Stimulated activated CD4-positive, alpha-beta T cell treated with anti-CD3 and anti-CD28 coated beads, Interleukin-1b, Interleukin-23, amount 100 ng/mL, for 4 hours (primary cell): ENCODE data around the gene PLA2G2F.
A peak's percentile ranks its signal among the peaks of the same experiment; 100 is the strongest.

ENCODE experiments used
- DNase-seq, 2 donors: peaks; one replicate each; pipeline ENCODE4 v3.0.0-alpha.2; 2020; ENCODE audit warnings: low read depth in 2 of 2

The PLA2G2F gene, protein sequence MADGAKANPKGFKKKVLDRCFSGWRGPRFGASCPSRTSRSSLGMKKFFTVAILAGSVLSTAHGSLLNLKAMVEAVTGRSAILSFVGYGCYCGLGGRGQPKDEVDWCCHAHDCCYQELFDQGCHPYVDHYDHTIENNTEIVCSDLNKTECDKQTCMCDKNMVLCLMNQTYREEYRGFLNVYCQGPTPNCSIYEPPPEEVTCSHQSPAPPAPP

GRCh38 chr1:20138961-20139550, at the start of gene PLA2G2F:
Gene PLA2G2F (plus strand): TSS chr1:20139323. CDS start chr1:20139428, 105 bp downstream.
- no peak for DNase-seq

- DNase-seq = no peak
Measured at GRCh38 chr1:20089328-20090077, 49.6 kb upstream of the PLA2G2F start.

DNA sequence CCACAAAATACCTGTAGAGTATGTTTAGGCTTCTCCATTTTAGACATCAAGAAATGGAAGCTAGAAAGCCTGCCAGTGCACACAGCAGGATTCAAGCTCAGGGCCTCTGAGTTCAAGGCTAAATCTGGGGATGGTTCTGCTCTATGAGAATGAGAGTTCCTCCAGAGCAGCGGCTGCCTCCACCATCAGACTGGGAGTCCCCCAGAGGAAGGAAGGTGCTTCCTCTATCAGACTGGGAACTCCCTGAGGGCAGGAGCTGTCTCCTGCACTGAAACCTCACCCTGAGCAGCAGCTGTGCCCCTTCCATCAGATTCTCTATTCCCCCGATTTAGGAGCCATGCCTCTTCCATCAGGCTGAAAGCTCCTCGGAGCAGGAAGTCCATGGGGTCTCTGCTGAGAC, 49.0 kb upstream of the PLA2G2F start:
- DNase-seq = no peak

GRCh38 chr1:20090641-20091040, 48.5 kb upstream of the PLA2G2F start:
- no peak for DNase-seq

- DNase-seq = no peak
Measured at GRCh38 chr1:20093303-20093702, 45.8 kb upstream of the PLA2G2F start.

DNA sequence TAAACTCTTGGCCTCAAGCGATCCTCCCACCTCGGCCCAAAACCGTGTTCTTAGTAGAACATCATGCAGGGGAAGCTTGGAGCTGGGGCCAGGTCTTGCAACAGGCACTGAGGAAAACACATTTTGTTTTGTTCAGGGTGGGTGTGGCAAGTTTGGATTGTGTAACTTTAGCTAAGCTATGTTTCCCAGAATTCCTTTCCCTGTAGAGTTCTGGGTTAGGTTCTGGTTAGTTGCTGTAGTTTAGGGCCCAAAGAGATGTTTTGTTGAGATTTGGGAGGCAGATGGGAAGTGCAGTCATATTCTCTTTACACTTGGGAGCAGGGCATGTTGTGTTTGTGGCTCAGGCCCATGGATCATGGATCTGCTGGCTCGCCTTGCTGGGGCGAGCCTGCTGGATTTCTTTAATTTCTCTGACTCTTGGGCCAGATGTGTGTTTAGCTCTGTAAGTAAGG, 45.2 kb upstream of the PLA2G2F start:
- no peak for DNase-seq

- DNase-seq = no peak
Measured at GRCh38 chr1:20095564-20096434, 43.3 kb upstream of the PLA2G2F start.

GRCh38 chr1:20096840-20097447, 42.2 kb upstream of the PLA2G2F start:
- DNase-seq = no peak

GRCh38 chr1:20099533-20099932, 39.6 kb upstream of the PLA2G2F start:
- DNase-seq = no peak

DNA sequence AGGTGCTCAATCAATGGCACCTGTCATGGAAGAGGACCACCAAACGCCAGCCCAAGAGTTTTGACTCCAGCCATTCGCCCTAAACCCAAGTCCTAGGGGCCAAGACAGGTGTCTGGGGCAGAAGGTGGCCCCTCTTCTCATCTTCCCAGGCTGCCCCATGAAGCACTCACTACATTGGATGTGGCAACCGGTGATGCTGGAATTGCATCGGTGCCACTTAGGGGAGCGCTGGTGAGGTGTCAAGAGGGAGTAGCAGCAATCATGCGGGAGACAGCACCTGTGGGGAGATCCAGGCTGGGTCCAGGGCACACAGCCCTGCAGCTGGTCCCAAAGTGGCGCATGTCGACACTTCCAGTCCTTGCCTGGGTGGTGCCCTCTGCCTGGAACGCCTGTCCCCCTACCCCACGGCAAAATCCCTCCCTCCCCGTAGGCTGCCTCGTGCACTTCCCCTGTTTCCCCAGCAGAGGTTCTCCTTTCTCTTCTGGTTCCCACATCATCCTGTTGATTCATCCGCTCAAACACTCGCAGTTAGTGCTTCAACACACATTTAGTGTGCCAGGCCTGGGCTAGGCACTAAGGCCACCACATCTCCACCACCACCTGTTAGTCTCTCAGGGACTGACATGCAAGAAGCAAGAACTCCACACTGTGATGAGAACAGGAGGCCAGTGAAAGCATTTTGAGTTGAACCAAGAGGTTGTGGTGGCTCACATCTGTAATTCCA, 38.3 kb upstream of the PLA2G2F start:
- DNase-seq = peak in 1 of 2 donors; percentile 4

- no peak for DNase-seq
Measured at GRCh38 chr1:20102875-20103274, 36.2 kb upstream of the PLA2G2F start.

DNA sequence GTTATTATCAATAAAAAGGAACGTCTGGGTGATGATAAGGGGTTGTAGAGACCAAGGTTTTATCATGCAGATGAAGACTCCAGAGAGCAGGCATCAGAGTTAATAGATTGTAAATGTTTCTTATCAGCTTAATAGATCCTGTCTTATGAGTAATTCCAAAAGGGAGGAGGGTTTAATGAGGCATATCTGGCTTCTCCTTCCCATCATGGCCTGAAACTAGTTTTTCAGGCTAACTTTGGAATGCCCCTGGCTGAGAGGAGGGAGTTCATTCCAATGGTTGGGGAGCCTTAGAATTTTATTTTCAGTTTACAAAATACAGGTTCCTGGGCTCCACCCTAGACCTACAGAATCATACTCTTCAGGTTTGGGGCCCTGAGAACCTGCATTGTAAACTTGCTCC, 33.3 kb upstream of the PLA2G2F start:
- DNase-seq = no peak

- no peak for DNase-seq
Measured at GRCh38 chr1:20107351-20107750, 31.8 kb upstream of the PLA2G2F start.

- DNase-seq = no peak
Measured at GRCh38 chr1:20107796-20108195, 31.3 kb upstream of the PLA2G2F start.

- no peak for DNase-seq
Measured at GRCh38 chr1:20108366-20109123, 30.6 kb upstream of the PLA2G2F start.

DNA sequence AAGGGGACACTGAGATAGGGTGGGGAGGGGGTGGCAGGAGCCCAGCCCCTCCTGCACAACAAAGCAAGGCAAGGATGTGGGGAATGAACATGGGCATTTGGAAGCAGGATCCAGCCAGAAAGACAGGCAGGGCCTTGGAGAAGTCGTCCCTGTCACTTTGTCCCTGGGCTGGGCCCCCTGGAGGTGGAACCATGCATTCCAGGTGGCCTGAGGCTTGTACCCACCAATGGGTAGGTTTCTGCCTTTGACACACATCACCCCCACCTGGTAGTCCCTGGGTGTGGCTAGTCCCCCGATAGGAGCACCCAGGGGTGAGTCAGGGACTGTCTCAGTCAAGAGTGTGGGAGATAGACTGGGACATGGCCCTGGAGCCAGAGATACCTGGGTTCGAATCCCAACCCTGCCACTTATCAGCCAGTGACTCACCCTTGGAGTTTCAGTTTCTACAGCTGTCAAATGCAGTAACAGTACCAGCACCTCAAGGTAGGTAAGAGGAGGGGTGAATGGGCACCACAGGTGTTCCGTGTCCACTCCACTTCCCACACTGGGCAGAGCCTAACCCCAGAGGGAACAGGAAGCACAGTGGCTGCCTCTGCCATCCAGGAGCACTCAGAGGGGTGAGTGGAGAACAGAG, 29.8 kb upstream of the PLA2G2F start:
- no peak for DNase-seq

DNA sequence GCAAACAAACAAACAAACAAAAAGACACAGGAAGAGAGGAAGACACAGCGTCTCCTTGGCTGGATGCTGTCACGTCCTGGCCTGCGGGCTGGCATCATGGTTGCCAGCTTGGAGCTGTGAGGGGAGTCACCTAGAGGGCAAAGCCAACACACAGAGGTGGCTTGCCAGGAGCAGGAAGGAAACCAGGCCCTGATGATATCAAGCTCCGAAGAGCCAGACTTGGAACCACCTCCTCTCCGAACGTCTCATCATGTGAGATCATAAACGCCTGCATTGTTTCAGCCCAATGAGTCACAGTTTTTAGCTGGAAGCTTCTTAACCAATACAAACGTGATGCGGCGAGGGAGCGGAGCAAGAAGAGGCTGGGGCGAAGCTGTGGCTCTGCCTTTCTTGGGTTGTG, 28.4 kb upstream of the PLA2G2F start:
- DNase-seq = no peak

DNA sequence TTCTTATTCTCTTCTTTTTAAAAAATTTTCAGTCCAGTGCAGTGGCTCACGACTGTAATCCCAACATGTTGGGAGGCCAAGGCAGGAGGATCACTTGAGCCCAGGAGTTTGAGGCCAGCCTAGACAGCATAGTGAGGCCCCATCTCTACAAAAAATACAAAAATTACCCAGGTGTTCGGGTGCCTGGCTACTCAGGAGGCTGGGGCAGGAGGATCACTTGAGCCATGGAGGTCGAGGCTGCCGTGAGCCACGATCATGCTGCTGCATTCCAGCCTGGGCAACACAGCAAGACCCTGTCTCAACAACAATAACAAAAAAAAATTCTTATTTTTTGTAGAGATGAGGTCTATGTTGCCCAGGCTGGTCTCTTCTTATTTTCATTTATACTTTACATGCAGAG, 27.7 kb upstream of the PLA2G2F start:
- DNase-seq = no peak

- no peak for DNase-seq
Measured at GRCh38 chr1:20112279-20113000, 26.7 kb upstream of the PLA2G2F start.
